ENCODE results near the gene C1QTNF9B. TPM values are rescaled to one million over a fixed set of nuclear protein-coding genes. Genes with fewer than 3 reads are reported as not detected.

Gene C1QTNF9B
- total RNA-seq, 2 experiments from 2014 or later = not detected

DNA sequence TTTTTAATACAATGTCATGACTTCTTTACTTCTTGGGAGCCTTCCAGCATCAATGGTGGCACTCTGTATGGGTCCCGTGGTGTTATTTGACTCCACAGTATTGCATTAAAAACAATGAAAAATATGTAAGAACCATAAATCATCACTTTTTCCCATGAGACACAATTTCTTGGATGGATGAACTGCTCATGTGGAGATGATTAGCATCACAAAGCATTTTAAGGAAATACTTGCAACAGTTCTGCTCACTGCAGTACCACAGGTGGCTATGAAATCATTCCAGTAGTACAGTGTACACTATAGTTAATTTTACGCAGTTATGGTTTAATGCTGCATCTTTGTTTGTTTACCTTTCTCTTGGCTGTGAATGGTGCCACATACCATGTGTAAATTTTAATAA lies 37.2 kb upstream of the C1QTNF9B start:
- Histone ChIP-seq H3K4me1 (ENCODE audit: insufficient read depth, low read length, poor library complexity, severe bottlenecking) (no peaks in the 10 kb centered on the region), H4K20me1 (ENCODE audit: insufficient read depth, low read length) (no peaks in the 10 kb centered on the region), H3K79me2 (ENCODE audit: insufficient read depth, low read depth, low read length) (no peaks in the 10 kb centered on the region), H3K36me3 (ENCODE audit: insufficient read depth, low read length) (no peaks in the 10 kb centered on the region), H3K9me3 (ENCODE audit: low read length) (no peaks in the 10 kb centered on the region), H3K27ac (ENCODE audit: low read depth, low read length, poor library complexity, severe bottlenecking) (no peak overlapping the region), H3K9me2 (ENCODE audit: insufficient read depth, low read length) (no peaks in the 10 kb centered on the region), H3K4me3 (ENCODE audit: low read depth, low read length, poor library complexity, severe bottlenecking) (no peak overlapping the region), H2AFZ (ENCODE audit: low read length) (no peak overlapping the region), H3K4me2 (ENCODE audit: low read length) (no peak overlapping the region)
- ChIA-PET CTCF (ENCODE audit: unreplicated experiment) (no interaction called here), POLR2A (no interaction called here)
- no TSS peak for BruUV-seq (replicated peaks)
- intact Hi-C loops (cut with micrococcal nuclease; ENCODE audit: unreplicated experiment) = no loop called here
- TF ChIP-seq, protein P1, sequence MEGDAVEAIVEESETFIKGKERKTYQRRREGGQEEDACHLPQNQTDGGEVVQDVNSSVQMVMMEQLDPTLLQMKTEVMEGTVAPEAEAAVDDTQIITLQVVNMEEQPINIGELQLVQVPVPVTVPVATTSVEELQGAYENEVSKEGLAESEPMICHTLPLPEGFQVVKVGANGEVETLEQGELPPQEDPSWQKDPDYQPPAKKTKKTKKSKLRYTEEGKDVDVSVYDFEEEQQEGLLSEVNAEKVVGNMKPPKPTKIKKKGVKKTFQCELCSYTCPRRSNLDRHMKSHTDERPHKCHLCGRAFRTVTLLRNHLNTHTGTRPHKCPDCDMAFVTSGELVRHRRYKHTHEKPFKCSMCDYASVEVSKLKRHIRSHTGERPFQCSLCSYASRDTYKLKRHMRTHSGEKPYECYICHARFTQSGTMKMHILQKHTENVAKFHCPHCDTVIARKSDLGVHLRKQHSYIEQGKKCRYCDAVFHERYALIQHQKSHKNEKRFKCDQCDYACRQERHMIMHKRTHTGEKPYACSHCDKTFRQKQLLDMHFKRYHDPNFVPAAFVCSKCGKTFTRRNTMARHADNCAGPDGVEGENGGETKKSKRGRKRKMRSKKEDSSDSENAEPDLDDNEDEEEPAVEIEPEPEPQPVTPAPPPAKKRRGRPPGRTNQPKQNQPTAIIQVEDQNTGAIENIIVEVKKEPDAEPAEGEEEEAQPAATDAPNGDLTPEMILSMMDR (conservative IDR thresholded peaks at IDR 0.05; ENCODE audit: low read length) = no peak
- no peak for TF ChIP-seq EZH2phosphoT487 (IDR thresholded peaks at IDR 0.05; ENCODE audit: borderline replicate concordance, low read depth, low read length)
- DNase-seq (ENCODE audit: low spot score) = no peak

DNA sequence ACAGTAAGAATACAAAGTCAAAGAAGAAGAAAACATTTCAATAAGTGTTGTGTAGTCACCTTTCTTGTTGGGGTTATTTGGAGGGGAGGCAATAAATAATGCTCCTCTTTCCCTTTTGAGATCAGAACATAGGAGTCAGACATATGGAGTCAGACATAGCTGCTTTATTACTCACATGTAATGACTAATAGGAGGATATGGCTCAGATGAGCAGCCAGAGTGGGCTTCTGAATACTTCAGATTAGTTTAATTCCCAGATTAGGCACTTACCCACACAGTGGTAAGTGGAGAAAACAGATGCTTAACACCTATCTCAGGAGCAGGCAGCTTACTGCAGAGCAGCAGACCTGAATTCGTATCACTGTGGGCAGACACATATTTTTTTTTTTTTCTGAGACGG lies 31.7 kb upstream of the C1QTNF9B start:
- DNase-seq (ENCODE audit: low spot score) = no peak
- intact Hi-C loops (cut with micrococcal nuclease; ENCODE audit: unreplicated experiment) = loop anchor here (10.0 kb wide), 1 partner anchor 296 kb away; no protein-coding TSS in a partner anchor
- no TSS peak for BruUV-seq (replicated peaks)

DNA sequence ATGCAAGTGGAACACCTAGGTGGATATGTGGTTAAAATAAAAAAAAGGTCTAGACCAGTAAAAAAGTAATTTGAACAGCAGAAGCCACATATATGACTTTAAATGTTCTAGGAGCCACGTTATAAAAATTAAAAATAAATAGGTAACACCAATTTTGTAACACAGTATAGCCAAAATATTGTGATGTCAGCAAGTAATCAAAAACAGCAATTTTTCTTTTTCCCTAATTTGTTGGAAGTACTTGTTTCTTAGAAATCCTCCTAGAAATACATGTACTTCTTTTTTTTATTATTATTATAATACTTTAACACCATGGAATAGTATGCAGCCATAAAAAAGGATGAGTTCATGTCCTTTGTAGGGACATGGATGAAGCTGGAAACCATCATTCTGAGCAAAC lies 25.7 kb upstream of the C1QTNF9B start:
- Histone ChIP-seq H3K4me2 (ENCODE audit: low read length) (no peak overlapping the region), H2AFZ (ENCODE audit: low read length) (no peak overlapping the region), H3K27ac (ENCODE audit: low read depth, low read length, poor library complexity, severe bottlenecking) (no peak overlapping the region), H3K4me1 (ENCODE audit: insufficient read depth, low read length, poor library complexity, severe bottlenecking) (no peaks in the 10 kb centered on the region), H3K9me3 (ENCODE audit: low read length) (no peaks in the 10 kb centered on the region), H4K20me1 (ENCODE audit: insufficient read depth, low read length) (no peaks in the 10 kb centered on the region), H3K79me2 (ENCODE audit: insufficient read depth, low read depth, low read length) (no peaks in the 10 kb centered on the region), H3K36me3 (ENCODE audit: insufficient read depth, low read length) (no peaks in the 10 kb centered on the region), H3K4me3 (ENCODE audit: low read depth, low read length, poor library complexity, severe bottlenecking) (no peak overlapping the region), H3K9me2 (ENCODE audit: insufficient read depth, low read length) (no peaks in the 10 kb centered on the region)
- CTCF ChIA-PET (ENCODE audit: unreplicated experiment) = no interaction called here
- no peak for DNase-seq (ENCODE audit: low spot score)
- BruUV-seq (replicated peaks) = no TSS peak
- TF ChIP-seq EZH2phosphoT487 (IDR thresholded peaks at IDR 0.05; ENCODE audit: borderline replicate concordance, low read depth, low read length) = no peak
- TF ChIP-seq, protein P1 (conservative IDR thresholded peaks at IDR 0.05; ENCODE audit: low read length) = no peak
- POLR2A ChIA-PET = no interaction called here
- intact Hi-C loops (cut with micrococcal nuclease; ENCODE audit: unreplicated experiment) = loop anchor here (10.0 kb wide), 1 partner anchor 302 kb away; no protein-coding TSS in a partner anchor

More for the DNA sequence above, 31.7 kb upstream of the C1QTNF9B start:
- Histone ChIP-seq H3K4me1 (ENCODE audit: insufficient read depth, low read length, poor library complexity, severe bottlenecking) (no peaks in the 10 kb centered on the region), H3K9me2 (ENCODE audit: insufficient read depth, low read length) (no peaks in the 10 kb centered on the region), H3K9me3 (ENCODE audit: low read length) (no peaks in the 10 kb centered on the region), H3K36me3 (ENCODE audit: insufficient read depth, low read length) (no peaks in the 10 kb centered on the region), H4K20me1 (ENCODE audit: insufficient read depth, low read length) (no peaks in the 10 kb centered on the region), H3K4me3 (ENCODE audit: low read depth, low read length, poor library complexity, severe bottlenecking) (no peak overlapping the region), H3K4me2 (ENCODE audit: low read length) (no peak overlapping the region), H3K79me2 (ENCODE audit: insufficient read depth, low read depth, low read length) (no peaks in the 10 kb centered on the region), H3K27ac (ENCODE audit: low read depth, low read length, poor library complexity, severe bottlenecking) (no peak overlapping the region), H2AFZ (ENCODE audit: low read length) (no peak overlapping the region)
- no peak for TF ChIP-seq EZH2phosphoT487 (IDR thresholded peaks at IDR 0.05; ENCODE audit: borderline replicate concordance, low read depth, low read length)
- TF ChIP-seq, protein P1 (conservative IDR thresholded peaks at IDR 0.05; ENCODE audit: low read length) = no peak
- POLR2A ChIA-PET = no interaction called here
- CTCF ChIA-PET (ENCODE audit: unreplicated experiment) = no interaction called here

All from OCI-LY7 (cell line).